Measurements from ENCODE around the gene TBATA.

The TBATA gene

GRCh38 chr10:70779511-70780369 is 5.4 kb downstream of the TBATA start:
- 92% methylated on average over 16 of the region's 16 CpGs for WGBS (ENCODE audit: insufficient coverage)

GRCh38 chr10:70779088-70779487 is 6.1 kb downstream of the TBATA start:
- Histone ChIP-seq H3K4me1 (ENCODE audit: control extremely low read depth in 1 of 4, control insufficient read depth in 4 of 4, insufficient read depth in 4 of 4, low read length in 3 of 4) (peaks cover 0 to 19% (median 13%) of the 10 kb centered on the region in 4 experiments), H3K27ac (ENCODE audit: insufficient read depth in 1 of 2, low read depth in 1 of 2, low read length in 2 of 2, poor library complexity in 1 of 2, severe bottlenecking in 2 of 2) (no peak overlapping the region), H3K36me3 (ENCODE audit: control insufficient read depth in 4 of 4, insufficient read depth in 4 of 4, low read length in 3 of 4) (no peaks in the 10 kb centered on the region), H3K4me3 (ENCODE audit: control insufficient read depth in 1 of 7, extremely low read depth in 1 of 7, insufficient read depth in 4 of 7, low read depth in 2 of 7, low read length in 6 of 7) (no peak overlapping the region), H3K9me3 (ENCODE audit: control extremely low read depth in 1 of 5, control insufficient read depth in 4 of 5, insufficient read depth in 2 of 5, low read depth in 1 of 5, low read length in 4 of 5) (no peaks in the 10 kb centered on the region), H3K27me3 (replicated peaks in 2 of 5; ENCODE audit: control insufficient read depth in 4 of 5, insufficient read depth in 5 of 5, low read length in 4 of 5) (no peaks in the 10 kb centered on the region)
- DNase-seq: no peak
- ChIA-PET POLR2A (no interaction called here), CTCF (interaction anchor here (0.6 to 1.0 kb wide), 2 partner anchors 18 to 217 kb away, joined by 3 read pairs; no protein-coding TSS in a partner anchor)
- 60% methylated on average over 1 of the region's 2 CpGs for WGBS (ENCODE audit: insufficient coverage)

More at GRCh38 chr10:70779511-70780369, 5.4 kb downstream of the TBATA start:
- POLR2A ChIA-PET: no interaction called here
- no peaks in the 10 kb centered on the region for H3K27me3 ChIP-seq (replicated peaks in 2 of 5; ENCODE audit: control insufficient read depth in 4 of 5, insufficient read depth in 5 of 5, low read length in 4 of 5)
- no peaks in the 10 kb centered on the region for H3K9me3 ChIP-seq (ENCODE audit: control extremely low read depth in 1 of 5, control insufficient read depth in 4 of 5, insufficient read depth in 2 of 5, low read depth in 1 of 5, low read length in 4 of 5)
- no peak overlapping the region for H3K4me3 ChIP-seq (ENCODE audit: control insufficient read depth in 1 of 7, extremely low read depth in 1 of 7, insufficient read depth in 4 of 7, low read depth in 2 of 7, low read length in 6 of 7)
- peaks cover 4 to 26% (median 19%) of the 10 kb centered on the region in 4 experiments for H3K4me1 ChIP-seq (ENCODE audit: control extremely low read depth in 1 of 4, control insufficient read depth in 4 of 4, insufficient read depth in 4 of 4, low read length in 3 of 4)
- no peaks in the 10 kb centered on the region for H3K36me3 ChIP-seq (ENCODE audit: control insufficient read depth in 4 of 4, insufficient read depth in 4 of 4, low read length in 3 of 4)
- H3K27ac ChIP-seq (ENCODE audit: insufficient read depth in 1 of 2, low read depth in 1 of 2, low read length in 2 of 2, poor library complexity in 1 of 2, severe bottlenecking in 2 of 2): no peak overlapping the region
- no peak for DNase-seq
- CTCF ChIA-PET: interaction anchor here (1.0 kb wide), 1 partner anchor 19 kb away, joined by 3 read pairs; no protein-coding TSS in a partner anchor

GRCh38 chr10:70778267-70778924 is 6.8 kb downstream of the TBATA start:
- Histone ChIP-seq H3K9me3 (ENCODE audit: control extremely low read depth in 1 of 5, control insufficient read depth in 4 of 5, insufficient read depth in 2 of 5, low read depth in 1 of 5, low read length in 4 of 5) (no peaks in the 10 kb centered on the region), H3K4me3 (ENCODE audit: control insufficient read depth in 1 of 7, extremely low read depth in 1 of 7, insufficient read depth in 4 of 7, low read depth in 2 of 7, low read length in 6 of 7) (no peak overlapping the region), H3K27me3 (replicated peaks in 2 of 5; ENCODE audit: control insufficient read depth in 4 of 5, insufficient read depth in 5 of 5, low read length in 4 of 5) (no peaks in the 10 kb centered on the region), H3K36me3 (ENCODE audit: control insufficient read depth in 4 of 4, insufficient read depth in 4 of 4, low read length in 3 of 4) (no peaks in the 10 kb centered on the region), H3K27ac (ENCODE audit: insufficient read depth in 1 of 2, low read depth in 1 of 2, low read length in 2 of 2, poor library complexity in 1 of 2, severe bottlenecking in 2 of 2) (no peak overlapping the region), H3K4me1 (ENCODE audit: control extremely low read depth in 1 of 4, control insufficient read depth in 4 of 4, insufficient read depth in 4 of 4, low read length in 3 of 4) (peaks cover 0 to 13% (median 10%) of the 10 kb centered on the region in 4 experiments)
- ChIA-PET CTCF (interaction anchor here (0.6 to 1.7 kb wide), 3 partner anchors 8 to 229 kb away, joined by 3 to 7 read pairs (median 4); no protein-coding TSS in a partner anchor), POLR2A (no interaction called here)
- no peak for DNase-seq
- 95% methylated on average over 9 of the region's 9 CpGs for WGBS (ENCODE audit: insufficient coverage)

- no peak overlapping the region for H3K4me3 ChIP-seq (ENCODE audit: control insufficient read depth in 1 of 7, extremely low read depth in 1 of 7, insufficient read depth in 4 of 7, low read depth in 2 of 7, low read length in 6 of 7)
- 95% methylated on average over 15 of the region's 18 CpGs for WGBS (ENCODE audit: insufficient coverage)
- peaks cover 0 to 1% (median 0%) of the 10 kb centered on the region in 4 experiments for H3K4me1 ChIP-seq (ENCODE audit: control extremely low read depth in 1 of 4, control insufficient read depth in 4 of 4, insufficient read depth in 4 of 4, low read length in 3 of 4)
- ChIA-PET CTCF (interaction anchor here (1.6 to 1.7 kb wide), 2 partner anchors 10 to 228 kb away, joined by 4 to 7 read pairs; no protein-coding TSS in a partner anchor), POLR2A (no interaction called here)
- no peaks in the 10 kb centered on the region for H3K9me3 ChIP-seq (ENCODE audit: control extremely low read depth in 1 of 5, control insufficient read depth in 4 of 5, insufficient read depth in 2 of 5, low read depth in 1 of 5, low read length in 4 of 5)
- H3K36me3 ChIP-seq (ENCODE audit: control insufficient read depth in 4 of 4, insufficient read depth in 4 of 4, low read length in 3 of 4): no peaks in the 10 kb centered on the region
- H3K27ac ChIP-seq (ENCODE audit: insufficient read depth in 1 of 2, low read depth in 1 of 2, low read length in 2 of 2, poor library complexity in 1 of 2, severe bottlenecking in 2 of 2): no peak overlapping the region
- H3K27me3 ChIP-seq (replicated peaks in 2 of 5; ENCODE audit: control insufficient read depth in 4 of 5, insufficient read depth in 5 of 5, low read length in 4 of 5): no peaks in the 10 kb centered on the region
- no peak for DNase-seq
Observed at GRCh38 chr10:70777063-70777875, 7.9 kb downstream of the TBATA start.

GRCh38 chr10:70776455-70777005 is 8.6 kb downstream of the TBATA start:
- H3K9me3 ChIP-seq (ENCODE audit: control extremely low read depth in 1 of 5, control insufficient read depth in 4 of 5, insufficient read depth in 2 of 5, low read depth in 1 of 5, low read length in 4 of 5): no peaks in the 10 kb centered on the region
- ChIA-PET POLR2A (no interaction called here), CTCF (interaction anchor here (1.7 kb wide), 1 partner anchor 227 kb away, joined by 7 read pairs; no protein-coding TSS in a partner anchor)
- 86% methylated on average over 6 of the region's 11 CpGs for WGBS (ENCODE audit: insufficient coverage)
- no peak overlapping the region for H3K4me3 ChIP-seq (ENCODE audit: control insufficient read depth in 1 of 7, extremely low read depth in 1 of 7, insufficient read depth in 4 of 7, low read depth in 2 of 7, low read length in 6 of 7)
- no peaks in the 10 kb centered on the region for H3K27me3 ChIP-seq (replicated peaks in 2 of 5; ENCODE audit: control insufficient read depth in 4 of 5, insufficient read depth in 5 of 5, low read length in 4 of 5)
- H3K27ac ChIP-seq (ENCODE audit: insufficient read depth in 1 of 2, low read depth in 1 of 2, low read length in 2 of 2, poor library complexity in 1 of 2, severe bottlenecking in 2 of 2): no peak overlapping the region
- no peaks in the 10 kb centered on the region for H3K36me3 ChIP-seq (ENCODE audit: control insufficient read depth in 4 of 4, insufficient read depth in 4 of 4, low read length in 3 of 4)
- no peak for DNase-seq
- no peaks in the 10 kb centered on the region for H3K4me1 ChIP-seq (ENCODE audit: control extremely low read depth in 1 of 4, control insufficient read depth in 4 of 4, insufficient read depth in 4 of 4, low read length in 3 of 4)

- ChIA-PET POLR2A (no interaction called here), CTCF (no interaction called here)
- Histone ChIP-seq H3K27ac (ENCODE audit: insufficient read depth in 1 of 2, low read depth in 1 of 2, low read length in 2 of 2, poor library complexity in 1 of 2, severe bottlenecking in 2 of 2) (no peak overlapping the region), H3K36me3 (ENCODE audit: control insufficient read depth in 4 of 4, insufficient read depth in 4 of 4, low read length in 3 of 4) (no peaks in the 10 kb centered on the region), H3K27me3 (replicated peaks in 2 of 5; ENCODE audit: control insufficient read depth in 4 of 5, insufficient read depth in 5 of 5, low read length in 4 of 5) (no peaks in the 10 kb centered on the region), H3K4me1 (ENCODE audit: control extremely low read depth in 1 of 4, control insufficient read depth in 4 of 4, insufficient read depth in 4 of 4, low read length in 3 of 4) (no peaks in the 10 kb centered on the region), H3K4me3 (ENCODE audit: control insufficient read depth in 1 of 7, extremely low read depth in 1 of 7, insufficient read depth in 4 of 7, low read depth in 2 of 7, low read length in 6 of 7) (no peak overlapping the region), H3K9me3 (ENCODE audit: control extremely low read depth in 1 of 5, control insufficient read depth in 4 of 5, insufficient read depth in 2 of 5, low read depth in 1 of 5, low read length in 4 of 5) (no peaks in the 10 kb centered on the region)
- no peak for DNase-seq
- 97% methylated on average over 13 of the region's 13 CpGs for WGBS (ENCODE audit: insufficient coverage)
Observed at GRCh38 chr10:70775679-70776454, 9.3 kb downstream of the TBATA start.
